HepG2 (cell line): Measurements from ENCODE around the gene SIMC1. TPM values are rescaled to one million over a fixed set of nuclear protein-coding genes. Genes with fewer than 3 reads are reported as not detected.

Experiments used
- AFF4 ChIP-seq: sonication (generic); formaldehyde crosslinking; IDR thresholded peaks from 2 replicates; pipeline ENCODE4 v1.4.0; 2020; ENCODE audit warnings: missing genetic modification reagents
- CREB3 ChIP-seq: sonication (generic); formaldehyde crosslinking; IDR thresholded peaks from 2 replicates; pipeline ENCODE4 v1.5.0; 2020; ENCODE audit warnings: missing genetic modification reagents
- CREM ChIP-seq, 2 experiments: sonication (generic) in 1 of 2; formaldehyde crosslinking in 1 of 2; IDR thresholded peaks; 2 replicates each; pipeline versions ENCODE4 v1.4.0 to v1.6.1; 2016 to 2020; ENCODE audit warnings: antibody characterized with exemption in 1 of 2, mild to moderate bottlenecking in 1 of 2, missing genetic modification reagents in 1 of 2
- GTF3A ChIP-seq: sonication (generic); formaldehyde crosslinking; conservative IDR thresholded peaks from 2 replicates; pipeline ENCODE4 v1.4.0; 2020; ENCODE audit warnings: mild to moderate bottlenecking, missing genetic modification reagents
- MIXL1 ChIP-seq: IDR thresholded peaks from 2 replicates; pipeline ENCODE4 v1.6.1; 2016
- NCOR1 ChIP-seq: fragments of 200-600 bp; sonication (generic); IDR thresholded peaks from 2 replicates; pipeline ENCODE4 v1.7.0; 2017; ENCODE audit warnings: antibody characterized with exemption, low read length, borderline replicate concordance
- NFIC ChIP-seq: IDR thresholded peaks from 2 replicates; pipeline ENCODE4 v1.6.1; 2012; ENCODE audit warnings: mild to moderate bottlenecking, low read length, inconsistent platforms
- PHF8 ChIP-seq: sonication (generic); formaldehyde crosslinking; IDR thresholded peaks from 2 replicates; pipeline ENCODE4 v1.5.0; 2020; ENCODE audit warnings: missing genetic modification reagents
- PLSCR1 ChIP-seq: sonication (generic); formaldehyde crosslinking; IDR thresholded peaks from 2 replicates; pipeline ENCODE4 v1.5.0; 2020; ENCODE audit warnings: missing genetic modification reagents, mild to moderate bottlenecking, borderline replicate concordance
- RCOR2 ChIP-seq: IDR thresholded peaks from 2 replicates; pipeline ENCODE4 v1.6.1; 2016; ENCODE audit warnings: missing biosample characterization, missing genetic modification reagents
- SNRNP70 ChIP-seq: fragments of 200-400 bp; formaldehyde crosslinking; IDR thresholded peaks from 2 replicates; pipeline ENCODE4 v1.6.1; 2017; ENCODE audit warnings: mild to moderate bottlenecking, low read depth, low read length, moderate library complexity
- SUZ12 ChIP-seq: fragments of 150-350 bp; IDR thresholded peaks from 2 replicates; pipeline ENCODE4 v1.6.1; 2014; ENCODE audit warnings: low read depth, low read length
- ZBTB42 ChIP-seq: sonication (generic); formaldehyde crosslinking; IDR thresholded peaks from 2 replicates; pipeline ENCODE4 v1.5.0; 2020; ENCODE audit warnings: mild to moderate bottlenecking, missing genetic modification reagents
- ZNF34 ChIP-seq: sonication (generic); formaldehyde crosslinking; IDR thresholded peaks from 2 replicates; pipeline ENCODE4 v1.4.0; 2020; ENCODE audit warnings: mild to moderate bottlenecking, missing genetic modification reagents, borderline replicate concordance
- ZNF432 ChIP-seq: sonication (generic); formaldehyde crosslinking; IDR thresholded peaks from 2 replicates; pipeline ENCODE4 v1.5.0; 2020; ENCODE audit warnings: missing genetic modification reagents, mild to moderate bottlenecking, borderline replicate concordance
- ZNF619 ChIP-seq: sonication (generic); formaldehyde crosslinking; IDR thresholded peaks from 2 replicates; pipeline ENCODE4 v1.4.0; 2020; ENCODE audit warnings: mild to moderate bottlenecking, missing genetic modification reagents
- ZNF891 ChIP-seq: sonication (generic); formaldehyde crosslinking; IDR thresholded peaks from 2 replicates; pipeline ENCODE4 v1.5.0; 2020; ENCODE audit warnings: mild to moderate bottlenecking, missing genetic modification reagents
- ZSCAN12 ChIP-seq: sonication (generic); formaldehyde crosslinking; IDR thresholded peaks from 2 replicates; pipeline ENCODE4 v1.9.0; 2021; ENCODE audit warnings: mild to moderate bottlenecking, missing genetic modification reagents
- polyA plus RNA-seq, 8 experiments: library from polyadenylated mRNA; depleted of rRNA in 3 of 8; stranded (reverse) in 7 of 8; unstranded in 1 of 8; fragments of >200 nt; fragmentation: Illumina TruSeq in 4 of 8; extraction: Trizol in 4 of 8; gene quantifications; 2 replicates each; pipeline versions ENCODE4 v1.2.1 to v1.2.3, GENCODE V29; 2011 to 2016; ENCODE audit warnings: low read depth in 4 of 8, missing spikeins in 1 of 8, mixed read lengths in 1 of 8; ENCODE audit not compliant: insufficient read depth in 1 of 8
- total RNA-seq, 5 experiments: library from RNA; depleted of rRNA; stranded (reverse); fragments of >200 nt; fragmentation: Illumina TruSeq; extraction: Trizol; gene quantifications; 2 replicates each; pipeline ENCODE4 v1.2.3, GENCODE V29; 2016; ENCODE audit warnings: low read depth in 1 of 5
- TF ChIP-seq, protein P1 (sequence below): sonication (generic); formaldehyde crosslinking; IDR thresholded peaks from 2 replicates; pipeline ENCODE4 v1.4.0; 2020; ENCODE audit warnings: missing genetic modification reagents
- TF ChIP-seq, protein P2 (sequence below): sonication (generic); formaldehyde crosslinking; IDR thresholded peaks from 2 replicates; pipeline ENCODE4 v1.5.0; 2020; ENCODE audit warnings: missing genetic modification reagents

SIMC1 gene
- total and polyA plus RNA-seq, 2 of the 13 experiments (the other 11 are each of a cell fraction or from before 2014, with no cell fraction given), result 5.4 to 6.8 TPM

GRCh38 chr5:176361437-176362232 is 123.4 kb downstream of the SIMC1 start, which contains the start of gene KIAA1191 (continued):
- TF ChIP-seq CREM (IDR thresholded peaks at IDR 0.05) (peak; percentile 76), CREM (CRISPR knock-in tag; IDR thresholded peaks at IDR 0.05) (no peak), ZSCAN12 (CRISPR knock-in tag) (no peak), GTF3A (CRISPR knock-in tag) (no peak), ZNF432 (no peak), ZNF34 (CRISPR knock-in tag) (peak; percentile 71; the same call in 1 of the 2 replicates), NCOR1 (no peak), ZNF891 (CRISPR knock-in tag) (no peak), PHF8 (peak; percentile 98), ZBTB42 (peak; percentile 69; the same call in 1 of the 2 replicates), NFIC (no peak), MIXL1 (peak; percentile 20; the same call in 1 of the 2 replicates), AFF4 (CRISPR knock-in tag) (0 out of 2 replicates have a peak, but pooled peaks have one; percentile 83), RCOR2 (no peak), CREB3 (no peak), ZNF619 (CRISPR knock-in tag) (no peak), PLSCR1 (CRISPR knock-in tag) (no peak), SUZ12 (peak; percentile 65), SNRNP70 (no peak)
- TF ChIP-seq, protein P1, sequence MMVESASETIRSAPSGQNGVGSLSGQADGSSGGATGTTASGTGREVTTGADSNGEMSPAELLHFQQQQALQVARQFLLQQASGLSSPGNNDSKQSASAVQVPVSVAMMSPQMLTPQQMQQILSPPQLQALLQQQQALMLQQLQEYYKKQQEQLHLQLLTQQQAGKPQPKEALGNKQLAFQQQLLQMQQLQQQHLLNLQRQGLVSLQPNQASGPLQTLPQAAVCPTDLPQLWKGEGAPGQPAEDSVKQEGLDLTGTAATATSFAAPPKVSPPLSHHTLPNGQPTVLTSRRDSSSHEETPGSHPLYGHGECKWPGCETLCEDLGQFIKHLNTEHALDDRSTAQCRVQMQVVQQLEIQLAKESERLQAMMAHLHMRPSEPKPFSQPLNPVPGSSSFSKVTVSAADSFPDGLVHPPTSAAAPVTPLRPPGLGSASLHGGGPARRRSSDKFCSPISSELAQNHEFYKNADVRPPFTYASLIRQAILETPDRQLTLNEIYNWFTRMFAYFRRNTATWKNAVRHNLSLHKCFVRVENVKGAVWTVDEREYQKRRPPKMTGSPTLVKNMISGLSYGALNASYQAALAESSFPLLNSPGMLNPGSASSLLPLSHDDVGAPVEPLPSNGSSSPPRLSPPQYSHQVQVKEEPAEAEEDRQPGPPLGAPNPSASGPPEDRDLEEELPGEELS (CRISPR knock-in tag), result no peak
- TF ChIP-seq, protein P2, sequence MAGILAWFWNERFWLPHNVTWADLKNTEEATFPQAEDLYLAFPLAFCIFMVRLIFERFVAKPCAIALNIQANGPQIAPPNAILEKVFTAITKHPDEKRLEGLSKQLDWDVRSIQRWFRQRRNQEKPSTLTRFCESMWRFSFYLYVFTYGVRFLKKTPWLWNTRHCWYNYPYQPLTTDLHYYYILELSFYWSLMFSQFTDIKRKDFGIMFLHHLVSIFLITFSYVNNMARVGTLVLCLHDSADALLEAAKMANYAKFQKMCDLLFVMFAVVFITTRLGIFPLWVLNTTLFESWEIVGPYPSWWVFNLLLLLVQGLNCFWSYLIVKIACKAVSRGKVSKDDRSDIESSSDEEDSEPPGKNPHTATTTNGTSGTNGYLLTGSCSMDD (CRISPR knock-in tag), result no peak
